NCI-H2107 (cell line): Measurements from ENCODE around the gene PTPRM.
A peak's percentile ranks its signal among the peaks of the same experiment; 100 is the strongest.

ENCODE experiments used
- DNase-seq: peaks from one replicate; lab custom pipeline; 2025; lab: John Stamatoyannopoulos, UW

Gene PTPRM

GRCh38 chr18:8364385-8364784 is 797.3 kb downstream of the PTPRM start:
- DNase-seq = no peak

DNA sequence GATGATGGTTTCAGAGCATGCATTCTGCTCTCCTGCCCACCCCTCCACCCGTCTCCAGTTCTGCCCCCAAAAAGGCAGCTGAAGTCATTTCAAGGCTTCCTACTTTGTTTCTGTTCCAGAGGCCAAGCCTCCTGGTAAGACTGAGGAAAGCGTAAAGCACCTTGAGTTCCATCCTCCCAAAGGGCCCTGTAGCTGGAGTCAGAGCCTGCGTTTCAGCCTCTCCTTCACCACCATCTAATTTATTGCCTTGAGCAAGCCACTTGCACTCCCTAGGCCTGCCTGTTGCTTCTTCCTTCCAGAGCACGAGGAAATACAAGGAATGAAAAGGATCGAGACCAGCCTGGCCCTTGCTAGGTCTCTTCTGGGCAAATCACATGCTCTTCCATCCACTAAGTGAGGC is 797.9 kb downstream of the PTPRM start:
- no peak for DNase-seq

DNA sequence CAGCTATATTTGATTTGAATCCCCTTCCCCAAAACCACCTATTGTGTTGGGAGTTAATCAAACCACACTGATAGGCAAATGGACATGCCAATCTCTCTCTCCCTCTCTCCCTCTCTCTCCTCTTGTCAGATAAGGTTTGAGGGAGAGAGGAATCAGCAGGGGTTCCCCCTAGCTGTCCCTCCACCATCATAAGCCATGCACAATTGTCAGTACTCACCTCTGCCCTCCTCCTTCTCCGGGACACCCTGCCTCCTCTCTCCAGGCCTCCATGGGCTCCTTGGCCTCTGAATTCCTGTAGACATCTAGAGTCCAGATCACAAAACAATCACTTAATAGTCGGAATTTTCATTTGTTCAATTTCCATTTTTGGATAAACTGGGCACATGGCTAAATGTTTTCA is 798.4 kb downstream of the PTPRM start:
- DNase-seq = no peak

DNA sequence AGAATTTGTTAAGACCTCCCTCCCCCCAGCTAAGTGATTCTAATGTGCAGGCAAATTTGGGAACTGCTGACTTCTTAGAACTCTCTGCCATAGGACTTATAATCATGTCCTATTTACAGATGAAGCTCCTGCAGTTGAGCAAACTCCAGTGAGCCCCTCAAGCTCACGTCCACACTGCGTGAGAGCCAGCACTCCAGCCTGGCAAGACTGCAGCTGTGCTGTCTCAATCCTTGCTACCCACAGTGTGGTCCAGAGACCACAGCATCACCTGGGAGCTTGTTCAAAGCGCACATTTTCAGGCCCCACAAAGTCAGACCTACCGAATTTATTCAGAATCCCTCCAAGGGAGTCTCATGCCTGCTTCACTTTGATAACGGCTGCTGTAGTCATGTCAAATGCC is 799.0 kb downstream of the PTPRM start:
- no peak for DNase-seq

- DNase-seq = no peak
Measured at GRCh38 chr18:8366656-8367055, 799.5 kb downstream of the PTPRM start.

DNA sequence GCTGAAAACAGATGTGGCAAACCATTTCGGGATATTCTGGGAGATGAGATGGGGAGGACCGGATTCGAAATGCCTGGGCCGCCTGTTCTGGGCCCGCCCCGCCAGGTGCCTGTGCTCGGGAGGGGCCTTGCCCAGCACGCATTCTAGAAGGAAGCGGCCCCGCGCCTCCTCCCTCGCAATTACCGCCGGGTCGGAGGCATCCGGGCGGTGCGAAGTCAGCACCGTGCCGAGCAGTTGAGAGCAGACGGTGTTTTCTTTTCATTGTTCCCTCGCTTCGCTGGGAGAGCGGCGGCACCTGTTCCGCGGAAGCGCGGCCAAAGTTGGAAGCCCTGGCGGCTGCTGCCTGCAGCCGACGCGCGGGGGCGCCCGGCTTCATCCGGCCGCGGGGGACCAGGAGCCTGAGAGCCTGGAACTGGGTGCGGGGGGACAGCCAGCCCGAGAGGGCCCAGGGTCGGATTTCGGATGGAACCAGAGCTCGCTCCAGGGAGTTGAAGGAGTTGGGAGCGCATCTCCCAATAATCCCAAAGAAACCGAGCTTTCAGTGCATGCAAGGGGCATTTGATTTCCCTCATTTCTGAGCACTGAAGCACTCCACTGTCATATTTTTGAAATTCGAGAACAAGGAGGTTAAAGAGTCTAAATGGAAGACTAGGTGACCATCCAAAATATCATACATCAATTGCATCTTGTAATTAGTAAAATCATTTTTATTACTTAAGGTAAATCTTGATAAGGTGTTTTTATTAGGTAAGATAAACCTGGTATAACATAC is 800.3 kb downstream of the PTPRM start:
- DNase-seq = peak; percentile 36

GRCh38 chr18:8368512-8369217 is 801.5 kb downstream of the PTPRM start:
- no peak for DNase-seq

- DNase-seq = no peak
Measured at GRCh38 chr18:8373486-8373885, 806.4 kb downstream of the PTPRM start.

DNA sequence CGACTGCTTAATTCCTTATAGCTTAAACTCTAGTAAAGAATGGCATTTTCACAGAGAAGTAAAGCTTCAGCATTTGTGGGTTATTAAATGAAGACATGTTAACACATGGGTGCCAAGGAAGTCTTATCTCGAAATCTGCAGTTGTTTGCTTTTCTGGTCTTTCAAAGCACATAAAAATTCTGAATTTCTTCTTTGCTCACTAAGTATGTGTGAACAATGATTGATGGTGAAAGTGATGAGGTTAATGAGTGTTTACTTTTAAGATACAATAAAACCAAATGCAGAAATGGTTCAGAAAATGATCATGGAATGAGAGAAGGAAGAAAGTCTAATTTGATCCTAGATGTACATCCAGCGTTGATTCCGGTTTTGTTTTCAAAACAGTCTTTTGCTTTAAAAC is 807.6 kb downstream of the PTPRM start:
- DNase-seq = no peak

GRCh38 chr18:8375249-8375648 is 808.1 kb downstream of the PTPRM start:
- DNase-seq = no peak

DNA sequence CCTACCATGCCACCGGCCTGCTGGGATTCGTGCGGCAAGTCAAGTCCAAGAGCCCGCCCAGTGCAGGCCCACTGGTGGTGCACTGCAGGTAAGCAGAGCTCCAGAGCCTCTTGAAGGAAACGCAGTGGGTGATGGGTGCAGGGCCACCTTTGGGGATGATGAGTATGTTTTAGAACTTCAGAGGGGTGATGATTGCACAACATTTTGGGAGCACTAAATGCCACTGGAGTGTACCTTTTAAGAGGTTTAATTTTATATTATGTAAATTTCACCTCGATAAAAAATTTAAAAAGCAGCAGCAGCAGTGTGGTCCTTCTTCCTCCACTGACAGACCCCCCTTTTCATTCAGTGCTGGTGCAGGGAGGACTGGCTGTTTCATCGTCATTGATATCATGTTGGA is 809.0 kb downstream of the PTPRM start:
- no peak for DNase-seq

DNA sequence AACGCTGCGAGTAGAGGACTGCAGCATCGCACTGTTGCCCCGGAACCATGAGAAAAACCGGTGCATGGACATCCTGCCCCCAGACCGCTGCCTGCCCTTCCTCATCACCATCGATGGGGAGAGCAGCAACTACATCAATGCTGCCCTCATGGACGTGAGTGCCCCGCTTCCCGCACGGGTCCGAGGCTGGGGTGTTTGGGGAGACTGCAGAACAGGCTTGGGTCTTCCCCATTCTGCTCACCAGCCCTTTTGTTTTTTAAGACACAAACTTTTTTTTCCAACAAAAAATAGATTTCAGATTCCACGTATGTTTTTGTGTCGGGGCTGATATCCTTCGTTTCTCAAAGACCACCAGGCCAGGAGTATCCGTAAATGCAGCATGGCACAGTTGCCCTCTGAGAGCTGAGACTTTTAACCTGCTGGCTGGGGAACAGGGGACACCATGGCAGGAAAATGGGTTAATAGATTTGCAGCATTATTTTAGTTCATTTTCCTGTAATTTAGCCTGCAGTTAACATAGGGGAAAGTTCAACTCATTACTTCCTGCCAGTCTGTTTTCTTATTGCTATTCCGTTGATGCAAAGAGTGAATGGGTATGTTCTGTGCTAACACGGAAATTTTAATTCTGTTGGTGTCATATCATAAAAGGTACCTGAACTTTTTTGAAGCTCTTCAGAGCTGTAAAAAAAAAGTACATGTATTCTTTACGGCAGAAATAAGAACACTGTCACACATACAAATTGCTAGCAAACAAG is 812.2 kb downstream of the PTPRM start:
- no peak for DNase-seq

DNA sequence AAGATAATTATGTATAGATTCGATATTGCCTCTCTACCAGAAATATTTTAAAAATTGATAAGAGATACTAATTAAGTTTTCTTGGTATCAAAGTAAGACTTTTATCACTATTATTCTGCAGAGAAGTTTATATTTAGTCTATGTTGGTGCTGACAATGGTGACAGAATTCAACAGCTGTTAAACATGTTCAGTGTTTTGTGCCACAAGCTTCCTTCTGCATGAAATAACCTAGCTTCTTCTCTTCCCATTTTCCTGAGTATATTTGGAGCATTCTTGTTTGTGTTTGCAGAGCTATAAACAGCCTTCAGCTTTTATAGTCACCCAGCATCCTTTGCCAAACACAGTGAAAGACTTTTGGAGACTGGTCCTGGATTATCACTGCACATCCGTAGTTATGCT is 812.9 kb downstream of the PTPRM start:
- no peak for DNase-seq

DNA sequence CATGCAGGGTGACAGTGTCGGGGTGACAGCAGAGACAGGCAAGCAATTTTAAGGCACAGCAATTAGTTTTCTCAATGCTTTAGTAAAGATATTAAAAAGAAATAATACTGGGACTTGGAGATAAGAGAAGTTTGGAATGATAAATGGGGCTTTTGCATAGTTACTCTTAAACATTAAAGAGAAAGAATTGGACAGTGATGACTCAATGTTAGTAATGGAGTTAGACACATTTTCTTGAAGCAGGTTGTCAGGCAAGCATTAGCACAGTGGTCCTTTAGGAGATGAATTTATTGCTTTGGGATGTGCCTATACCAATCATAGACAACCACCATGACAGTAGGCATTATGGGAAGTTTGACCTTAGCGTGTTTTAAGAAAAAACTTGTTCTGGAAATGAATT is 813.8 kb downstream of the PTPRM start:
- no peak for DNase-seq

DNA sequence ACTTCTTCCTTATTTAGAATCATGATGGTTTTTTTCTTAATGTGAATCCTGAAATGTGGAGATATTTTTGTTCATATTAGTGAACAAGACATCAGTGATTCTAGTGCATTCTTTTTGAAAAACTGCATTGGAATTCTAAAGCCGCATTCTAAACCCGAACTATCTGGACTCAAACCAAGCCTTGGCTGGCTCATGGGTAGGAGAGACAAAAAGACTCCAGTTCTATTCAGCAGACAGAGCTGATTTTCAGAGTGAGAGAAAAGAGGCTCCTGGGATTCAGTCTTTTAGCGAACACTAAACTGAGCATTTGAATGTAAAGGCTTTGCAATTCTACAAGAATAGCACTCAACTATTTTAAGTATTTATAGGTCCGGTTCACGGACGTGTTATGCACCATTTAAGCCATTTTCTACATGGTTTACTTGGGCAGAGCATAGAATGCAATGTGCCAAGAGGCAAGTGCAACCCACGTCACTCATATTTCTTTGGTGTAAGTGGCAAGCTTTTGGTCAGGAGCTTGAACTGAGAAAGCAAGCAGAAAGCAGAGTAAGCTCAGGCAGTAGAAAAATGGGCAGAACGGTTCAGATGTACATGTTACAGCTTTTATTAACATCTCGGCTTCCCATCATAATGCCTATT is 814.8 kb downstream of the PTPRM start:
- no peak for DNase-seq

DNA sequence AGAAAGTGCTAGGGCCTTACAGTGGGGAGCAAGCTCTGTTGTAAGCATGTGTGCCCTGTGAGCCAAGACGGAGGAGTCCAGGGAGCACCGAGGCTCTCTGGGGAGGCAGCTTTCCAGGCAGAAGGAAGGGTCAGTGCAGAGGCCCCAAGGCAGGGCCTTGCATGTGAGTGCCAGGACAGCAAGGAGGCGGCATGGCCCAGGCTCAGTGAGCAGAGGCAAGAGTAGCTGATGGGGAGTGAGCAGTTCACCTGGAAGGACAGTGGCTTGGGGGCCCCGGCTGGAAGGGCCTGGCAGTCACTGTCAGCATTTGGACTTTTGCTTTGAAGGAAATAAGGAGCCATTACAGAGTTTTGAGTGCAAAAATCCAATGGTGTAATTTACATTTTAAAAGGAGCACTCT is 818.3 kb downstream of the PTPRM start:
- DNase-seq = no peak

DNA sequence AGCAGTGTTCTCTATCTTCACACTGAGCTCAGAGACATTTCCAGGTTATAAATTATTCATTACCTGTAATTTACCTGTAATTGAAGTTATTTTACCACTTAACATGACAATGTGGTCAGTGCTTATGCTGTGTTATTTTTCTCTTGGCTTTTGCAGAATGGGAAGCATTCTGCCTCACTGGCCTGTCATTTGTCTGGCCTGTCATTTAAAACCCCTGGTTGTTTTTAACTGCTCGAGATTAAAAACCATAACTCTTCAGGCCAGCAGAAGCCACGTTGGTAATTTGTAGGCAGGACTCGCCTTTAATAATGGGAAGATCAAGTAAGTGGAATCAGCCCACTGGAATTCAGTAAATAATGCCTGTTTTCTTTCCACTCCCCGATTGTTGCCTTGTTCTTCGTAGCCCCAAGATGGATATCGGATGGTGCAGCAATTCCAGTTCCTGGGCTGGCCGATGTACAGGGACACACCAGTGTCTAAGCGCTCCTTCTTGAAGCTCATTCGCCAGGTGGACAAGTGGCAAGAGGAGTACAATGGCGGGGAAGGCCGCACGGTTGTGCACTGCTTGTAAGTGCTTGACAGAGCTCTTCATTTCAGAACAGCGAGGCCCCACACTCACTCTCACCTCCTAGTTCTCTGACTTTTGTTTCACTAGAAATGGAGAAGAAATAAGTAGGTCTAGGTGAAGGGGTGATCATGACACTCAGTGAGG is 819.7 kb downstream of the PTPRM start:
- DNase-seq = no peak

DNA sequence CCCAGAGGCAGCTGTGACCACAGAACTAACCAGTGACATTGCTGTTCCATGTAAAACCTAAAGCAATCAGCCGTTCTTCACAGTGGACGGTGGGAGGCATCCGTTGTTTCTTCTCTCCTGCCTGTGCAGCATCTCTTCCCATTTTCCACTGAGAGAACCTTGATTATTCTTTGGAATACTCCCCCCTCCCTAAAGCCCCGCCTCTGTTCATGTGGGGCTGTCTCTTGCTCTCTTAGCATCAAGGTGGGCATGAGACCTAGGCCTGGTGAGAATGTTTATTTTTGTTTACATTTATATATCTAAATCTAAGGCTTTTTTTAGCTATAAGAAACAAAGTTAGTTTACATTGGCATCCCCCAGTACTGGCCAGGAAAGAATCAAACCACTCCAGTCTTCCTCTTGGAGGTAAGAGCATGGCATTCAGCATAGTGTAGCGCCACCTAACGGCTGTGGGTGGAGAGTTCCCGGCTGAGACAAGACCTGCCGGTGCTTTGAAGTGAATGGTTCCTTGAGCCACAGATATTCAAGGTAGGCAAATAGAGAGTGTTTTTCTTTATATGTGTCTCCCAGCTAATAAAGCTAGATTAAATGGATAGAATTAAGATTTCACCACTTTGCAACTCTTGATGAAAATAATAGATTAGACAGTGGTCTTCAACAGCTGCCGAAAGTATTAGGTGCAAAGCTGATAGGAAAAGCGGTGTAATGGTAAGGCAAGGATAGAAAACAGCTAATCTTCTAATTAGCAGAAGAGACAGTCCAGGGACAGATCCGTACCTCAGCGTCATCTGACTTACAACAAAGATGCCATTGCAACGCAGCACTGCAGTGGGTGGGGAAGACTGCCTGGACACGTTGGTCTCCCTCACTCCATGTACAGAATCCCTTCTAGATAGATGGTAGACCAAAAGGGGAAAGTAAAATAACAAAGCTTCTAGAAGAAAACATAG is 822.5 kb downstream of the PTPRM start:
- DNase-seq = no peak

- no peak for DNase-seq
Measured at GRCh38 chr18:8391068-8391467, 824.0 kb downstream of the PTPRM start.

- no peak for DNase-seq
Measured at GRCh38 chr18:8396254-8396653, 829.1 kb downstream of the PTPRM start.

DNA sequence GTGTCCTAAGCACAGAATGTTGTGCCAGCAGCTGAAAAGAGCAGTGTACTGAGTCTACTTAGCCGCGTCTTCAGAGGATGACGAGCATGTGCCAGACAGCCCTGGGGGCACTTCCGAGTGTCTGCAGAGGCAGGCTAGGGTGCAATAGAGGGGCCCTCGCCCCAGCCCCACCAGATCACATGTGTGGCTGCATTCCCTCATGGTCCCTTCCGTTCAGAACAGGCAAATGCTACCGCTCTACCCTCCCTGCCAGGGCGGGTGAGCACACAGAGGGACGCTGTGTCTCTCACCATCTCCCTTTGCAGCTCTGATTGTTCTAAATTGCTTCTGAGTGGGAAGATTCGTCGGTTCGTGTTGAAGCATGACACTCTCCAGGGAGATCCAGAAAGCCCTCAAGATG is 829.9 kb downstream of the PTPRM start:
- DNase-seq = no peak
